Activated CD4-positive, alpha-beta memory T cell treated with anti-CD3 and anti-CD28 coated beads, Interleukin-2, amount 10 ng/mL, durations not matched to agents 7 days and 5 days (primary cell): Measurements from ENCODE around the gene PPM1H. TPM values are rescaled to one million over a fixed set of nuclear protein-coding genes. Genes with fewer than 3 reads are reported as not detected.
"Not testable (repeated sequence)": the region's sequence is repeated elsewhere in the genome, so short reads cannot be mapped to it uniquely, and the experiment has no call there.

ENCODE experiments used
- CTCF ChIA-PET: fragments of 350-600 bp; sonication (Branson Sonifier 250); formaldehyde crosslinking; loops from one replicate; lab custom pipeline; 2021; ENCODE audit warnings: antibody characterized with exemption, inconsistent platforms; lab: Charles Lee
- POLR2A ChIA-PET: fragments of 350-600 bp; sonication (Branson Sonifier 250); formaldehyde crosslinking; loops from one replicate; lab custom pipeline; 2021; ENCODE audit warnings: antibody characterized with exemption; lab: Charles Lee
- DNase-seq: peaks from one replicate; pipeline ENCODE4 v3.0.0-alpha.2; 2020
- H3K27ac Mint-ChIP-seq: one replicate; pipeline ENCODE4 v1.8.0; 2021; ENCODE audit warnings: mild to moderate bottlenecking, mixed read lengths
- H3K27me3 Mint-ChIP-seq: one replicate; pipeline ENCODE4 v1.8.0; 2021; ENCODE audit warnings: mixed read lengths
- H3K36me3 Mint-ChIP-seq: one replicate; pipeline ENCODE4 v1.8.0; 2021; ENCODE audit warnings: low read depth, mixed read lengths
- H3K4me1 Mint-ChIP-seq: one replicate; pipeline ENCODE4 v1.8.0; 2021; ENCODE audit warnings: mixed read lengths
- H3K4me3 Mint-ChIP-seq: one replicate; pipeline ENCODE4 v1.8.0; 2021; ENCODE audit warnings: mild to moderate bottlenecking, mixed read lengths
- H3K9me3 Mint-ChIP-seq: one replicate; pipeline ENCODE4 v1.8.0; 2021; ENCODE audit warnings: mixed read lengths
- total RNA-seq, 2 experiments: library from RNA; stranded (reverse); gene quantifications; one replicate each; pipeline ENCODE4 v1.2.3, GENCODE V29; 2021

PPM1H gene
- total RNA-seq, 2 experiments from 2014 or later, result not detected

- Mint-ChIP-seq H3K36me3 (no peaks in the 10 kb centered on the region), H3K27me3 (peaks cover 19% of the 10 kb centered on the region), H3K4me1 (no peaks in the 10 kb centered on the region), H3K27ac (no peak overlapping the region), H3K4me3 (no peak overlapping the region), H3K9me3 (peaks cover 3% of the 10 kb centered on the region)
- ChIA-PET CTCF (no interaction called here), POLR2A (no interaction called here)
- no peak for DNase-seq
Observed at GRCh38 chr12:62679608-62680007, 255.3 kb downstream of the PPM1H start.

DNA sequence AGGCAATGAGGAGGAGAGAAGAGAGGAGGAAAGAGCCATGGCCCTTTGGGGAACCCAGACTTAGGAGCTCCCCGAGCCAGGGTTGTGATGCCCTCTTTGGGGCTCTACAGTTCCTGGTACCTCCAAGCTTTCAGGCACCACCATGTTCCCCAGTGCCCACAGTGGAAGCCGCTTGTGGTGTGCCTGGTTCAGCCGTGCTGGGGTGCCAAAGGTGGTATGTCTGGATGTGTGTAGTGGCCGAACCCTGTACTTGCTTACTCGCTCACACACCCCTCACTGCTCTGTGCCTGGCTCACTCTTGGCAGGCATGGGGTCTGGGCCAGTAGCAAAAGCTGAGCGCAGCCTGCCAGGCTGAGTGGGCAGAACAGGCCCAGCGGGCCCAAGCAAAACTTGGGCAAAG lies 257.6 kb downstream of the PPM1H start:
- DNase-seq, result no peak
- Mint-ChIP-seq H3K36me3 (no peaks in the 10 kb centered on the region), H3K4me3 (no peak overlapping the region), H3K27me3 (peaks cover 19% of the 10 kb centered on the region), H3K4me1 (no peaks in the 10 kb centered on the region), H3K27ac (no peak overlapping the region), H3K9me3 (peaks cover 3% of the 10 kb centered on the region)
- CTCF ChIA-PET, result no interaction called here
- POLR2A ChIA-PET, result no interaction called here

DNA sequence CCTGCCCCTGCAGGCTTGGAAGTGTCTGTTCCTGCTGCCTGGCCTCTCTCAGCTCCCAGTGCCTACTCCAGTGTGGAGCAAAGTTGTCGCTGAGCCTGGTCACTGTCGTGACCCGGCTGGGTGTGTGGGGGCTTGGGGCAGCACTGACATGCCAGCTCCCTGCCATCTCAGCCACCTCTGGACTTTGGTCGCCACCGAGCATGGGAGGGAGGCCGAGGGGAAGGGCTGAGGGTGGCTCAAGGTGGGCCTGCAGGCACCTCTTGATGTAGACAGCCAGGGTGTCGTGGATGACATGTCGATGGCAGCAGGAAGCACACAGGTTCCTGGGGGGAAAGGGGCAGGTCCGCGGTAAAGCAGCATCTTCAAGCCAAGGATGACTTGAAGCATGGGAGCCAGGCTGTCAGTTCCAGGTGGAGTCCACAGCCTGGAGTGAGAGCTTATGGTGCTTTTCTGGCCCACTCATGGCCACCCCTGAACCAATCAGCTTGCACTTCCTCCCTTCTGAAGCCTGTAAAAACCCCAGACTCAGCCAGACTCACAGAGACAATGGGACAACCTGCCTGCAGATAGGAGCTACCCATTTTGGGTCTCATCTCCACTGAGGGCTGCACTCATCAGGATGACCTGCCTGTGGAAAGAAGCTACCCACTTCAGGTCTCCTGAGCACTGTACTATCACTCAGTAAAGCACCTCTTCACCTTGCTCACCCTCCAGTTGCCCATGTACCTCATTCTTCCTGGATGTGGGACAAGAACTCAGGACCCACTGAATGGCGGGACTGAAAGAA lies 258.2 kb downstream of the PPM1H start:
- no peaks in the 10 kb centered on the region for H3K4me1 Mint-ChIP-seq
- peaks cover 15% of the 10 kb centered on the region for H3K27me3 Mint-ChIP-seq
- H3K4me3 Mint-ChIP-seq, result no peak overlapping the region
- CTCF ChIA-PET, result no interaction called here
- peaks cover 3% of the 10 kb centered on the region for H3K9me3 Mint-ChIP-seq
- POLR2A ChIA-PET, result no interaction called here
- H3K36me3 Mint-ChIP-seq, result no peaks in the 10 kb centered on the region
- no peak overlapping the region for H3K27ac Mint-ChIP-seq
- no peak for DNase-seq

- DNase-seq, result no peak
- ChIA-PET POLR2A (no interaction called here), CTCF (no interaction called here)
- no peak overlapping the region for H3K27ac Mint-ChIP-seq
- peaks cover 3% of the 10 kb centered on the region for H3K9me3 Mint-ChIP-seq
- H3K27me3 Mint-ChIP-seq, result peaks cover 1% of the 10 kb centered on the region
- no peaks in the 10 kb centered on the region for H3K4me1 Mint-ChIP-seq
- no peak overlapping the region for H3K4me3 Mint-ChIP-seq
- no peaks in the 10 kb centered on the region for H3K36me3 Mint-ChIP-seq
Observed at GRCh38 chr12:62673028-62673815, 261.7 kb downstream of the PPM1H start.

DNA sequence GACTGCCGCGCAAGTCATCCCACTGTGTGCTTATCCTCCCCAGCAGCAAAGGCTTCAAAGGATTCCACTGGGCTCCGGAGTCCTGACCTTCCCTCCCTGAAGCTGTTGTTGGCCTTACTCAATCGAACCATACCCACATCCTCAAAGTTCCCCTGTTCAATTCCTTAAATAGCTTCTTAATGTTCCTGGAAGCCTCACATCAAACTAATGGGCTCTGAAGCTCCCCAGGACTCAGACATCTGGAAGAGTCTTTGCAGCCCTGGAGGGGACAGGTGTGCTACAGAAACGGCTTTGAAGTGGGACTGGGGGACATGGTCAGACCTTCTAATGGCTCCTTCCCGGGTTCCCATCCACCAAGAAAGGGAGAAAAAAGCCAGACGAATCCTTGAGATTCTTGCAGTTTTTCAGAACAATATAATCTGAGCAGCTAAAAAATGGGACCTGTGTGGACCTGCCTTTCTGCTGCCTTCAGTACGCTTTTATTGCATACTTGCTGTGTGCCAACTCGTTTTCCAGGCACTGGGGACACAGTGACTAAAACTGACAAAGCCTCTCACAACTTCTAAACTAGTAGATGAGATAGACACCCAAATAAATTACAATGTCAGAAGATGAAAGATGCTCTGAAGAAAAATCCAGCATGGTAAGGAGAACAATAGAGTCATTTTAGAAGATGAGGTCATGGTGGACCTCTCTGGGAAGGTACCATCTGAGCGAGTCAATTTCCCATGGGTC lies 263.8 kb downstream of the PPM1H start:
- POLR2A ChIA-PET, result no interaction called here
- no peaks in the 10 kb centered on the region for H3K36me3 Mint-ChIP-seq
- peaks cover 1% of the 10 kb centered on the region for H3K27me3 Mint-ChIP-seq
- no peak overlapping the region for H3K27ac Mint-ChIP-seq
- DNase-seq, result no peak
- no peak overlapping the region for H3K4me3 Mint-ChIP-seq
- H3K4me1 Mint-ChIP-seq, result no peaks in the 10 kb centered on the region
- CTCF ChIA-PET, result no interaction called here
- no peaks in the 10 kb centered on the region for H3K9me3 Mint-ChIP-seq

DNA sequence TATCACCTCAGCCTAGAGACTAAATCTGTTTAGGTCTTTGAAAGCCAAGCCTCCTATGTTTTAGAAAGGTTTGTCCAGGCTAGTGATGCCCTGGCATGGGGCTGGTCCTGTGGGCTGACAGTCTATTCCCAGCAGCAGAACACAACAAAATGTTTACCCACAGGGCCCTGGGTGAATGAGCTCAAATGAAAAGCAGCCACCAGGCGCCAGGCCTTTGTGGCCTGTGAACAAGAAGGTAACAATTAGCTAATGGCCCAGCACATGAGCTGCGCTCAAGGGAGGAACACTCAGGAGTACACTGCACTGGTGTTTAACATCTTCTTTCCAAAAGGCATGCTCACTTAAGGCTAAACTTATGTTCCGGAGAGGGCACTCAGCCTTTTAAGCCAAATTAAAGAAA lies 266.2 kb downstream of the PPM1H start:
- CTCF ChIA-PET, result no interaction called here
- Mint-ChIP-seq H3K4me1 (no peaks in the 10 kb centered on the region), H3K4me3 (no peak overlapping the region)

DNA sequence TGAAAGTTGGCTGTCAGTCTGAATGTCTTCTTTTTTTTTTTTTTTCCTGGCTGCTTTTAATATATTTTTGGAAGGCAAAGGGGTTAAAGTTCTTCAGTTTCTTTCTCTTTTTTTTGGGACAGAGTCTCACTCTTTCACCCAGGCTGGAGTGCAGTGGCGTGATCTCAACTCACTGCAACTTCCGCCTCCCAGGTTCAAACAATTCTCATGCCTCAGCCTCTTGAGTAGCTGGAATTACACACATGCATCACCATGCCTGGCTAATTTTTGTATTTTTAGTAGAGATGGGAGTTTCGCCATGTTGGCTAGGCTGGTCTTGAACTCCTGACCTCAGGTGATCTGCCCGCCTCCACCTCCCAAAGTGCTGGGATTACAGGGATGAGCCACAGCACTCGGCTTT lies 270.0 kb downstream of the PPM1H start:
- CTCF ChIA-PET, result interaction anchor here (1.5 kb wide), 1 partner anchor 24 kb away, joined by 3 read pairs; no protein-coding TSS in a partner anchor
- H3K36me3 Mint-ChIP-seq, H3K27ac Mint-ChIP-seq, DNase-seq, POLR2A ChIA-PET, H3K4me1 Mint-ChIP-seq, H3K27me3 Mint-ChIP-seq, H3K4me3 Mint-ChIP-seq, H3K9me3 Mint-ChIP-seq: not testable (repeated sequence)

More for the DNA sequence above, 266.2 kb downstream of the PPM1H start:
- POLR2A ChIA-PET, result no interaction called here
- no peak for DNase-seq
- Mint-ChIP-seq H3K27me3 (peaks cover 3% of the 10 kb centered on the region), H3K36me3 (no peaks in the 10 kb centered on the region), H3K9me3 (no peaks in the 10 kb centered on the region), H3K27ac (no peak overlapping the region)

- H3K9me3 Mint-ChIP-seq, result no peaks in the 10 kb centered on the region
- peaks cover 25% of the 10 kb centered on the region for H3K27me3 Mint-ChIP-seq
- ChIA-PET CTCF (no interaction called here), POLR2A (no interaction called here)
- no peak for DNase-seq
- H3K27ac Mint-ChIP-seq, result no peak overlapping the region
- no peaks in the 10 kb centered on the region for H3K4me1 Mint-ChIP-seq
- H3K36me3 Mint-ChIP-seq, result no peaks in the 10 kb centered on the region
- no peak overlapping the region for H3K4me3 Mint-ChIP-seq
Observed at GRCh38 chr12:62660756-62661155, 274.2 kb downstream of the PPM1H start.

DNA sequence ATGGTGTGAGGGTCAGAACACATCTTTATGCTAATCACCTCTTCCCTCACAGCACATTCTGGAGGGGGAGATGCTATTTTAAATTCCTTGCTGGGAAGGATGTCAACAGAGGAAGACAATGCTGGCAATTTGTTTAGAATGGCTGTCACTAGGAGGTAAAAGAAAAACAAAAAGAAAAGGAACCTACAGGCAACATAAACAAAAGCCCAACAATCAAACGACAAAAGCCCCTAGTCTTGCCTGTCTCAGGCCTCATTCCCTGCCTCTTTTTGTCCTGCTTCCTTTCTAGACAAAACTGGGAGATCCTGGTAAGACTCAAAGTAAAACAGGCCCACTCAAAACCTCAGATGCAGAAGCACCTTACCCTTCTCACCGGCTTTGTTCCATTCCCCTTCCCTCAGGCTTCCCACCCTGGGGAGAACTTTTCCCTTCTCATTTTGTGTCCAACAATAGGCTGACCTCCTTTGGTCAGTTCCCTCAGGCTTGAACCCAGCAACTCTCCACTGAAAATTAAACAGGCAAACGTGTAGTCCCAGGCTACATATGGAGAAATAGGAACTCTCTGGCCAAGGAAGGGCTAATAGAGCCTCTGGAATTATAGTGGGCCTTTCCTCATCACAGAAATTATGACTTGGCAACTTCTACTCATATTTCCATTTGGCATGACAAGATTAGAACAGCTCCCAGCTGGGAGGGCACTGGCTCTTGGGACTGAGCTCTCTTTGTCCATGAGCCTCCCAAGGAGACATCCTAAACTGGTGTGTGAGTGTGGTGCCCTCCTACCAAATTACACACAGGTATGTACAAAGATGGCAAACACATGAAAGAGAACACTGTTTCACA lies 275.3 kb downstream of the PPM1H start:
- CTCF ChIA-PET, result no interaction called here
- POLR2A ChIA-PET, result no interaction called here
- peaks cover 28% of the 10 kb centered on the region for H3K27me3 Mint-ChIP-seq
- H3K9me3 Mint-ChIP-seq, result no peaks in the 10 kb centered on the region
- H3K4me3 Mint-ChIP-seq, result no peak overlapping the region
- H3K36me3 Mint-ChIP-seq, result no peaks in the 10 kb centered on the region
- DNase-seq, result no peak
- no peak overlapping the region for H3K27ac Mint-ChIP-seq
- peaks cover 3% of the 10 kb centered on the region for H3K4me1 Mint-ChIP-seq

DNA sequence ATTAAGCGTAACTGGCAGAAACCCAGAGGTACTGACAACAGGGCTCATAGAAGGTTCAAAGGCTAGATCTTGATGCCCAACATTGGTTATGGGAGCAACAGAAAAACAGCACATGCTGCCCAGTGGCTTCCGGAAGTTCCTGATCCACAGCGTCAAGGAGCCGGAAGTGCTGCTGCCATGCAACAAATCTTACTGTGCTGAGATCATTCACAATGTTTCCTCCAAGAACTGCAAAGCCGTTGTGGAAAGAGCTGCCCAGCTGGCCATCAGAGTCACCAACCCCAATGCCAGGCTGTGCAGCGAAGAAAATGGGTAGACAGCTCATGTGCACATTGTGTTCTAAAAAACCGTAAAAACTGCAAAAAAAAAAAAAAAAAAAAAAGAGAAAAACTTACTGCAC lies 276.0 kb downstream of the PPM1H start:
- H3K4me1 Mint-ChIP-seq, result peaks cover 8% of the 10 kb centered on the region
- no peak overlapping the region for H3K27ac Mint-ChIP-seq
- H3K9me3 Mint-ChIP-seq, result no peaks in the 10 kb centered on the region
- H3K4me3 Mint-ChIP-seq, result no peak overlapping the region
- CTCF ChIA-PET, result no interaction called here
- POLR2A ChIA-PET, result no interaction called here
- H3K27me3 Mint-ChIP-seq, result peaks cover 31% of the 10 kb centered on the region
- DNase-seq, result no peak
- H3K36me3 Mint-ChIP-seq, result no peaks in the 10 kb centered on the region

GRCh38 chr12:62657363-62657632 lies 277.7 kb downstream of the PPM1H start:
- Mint-ChIP-seq H3K27ac (no peak overlapping the region), H3K4me1 (peaks cover 8% of the 10 kb centered on the region), H3K9me3 (no peaks in the 10 kb centered on the region), H3K36me3 (no peaks in the 10 kb centered on the region), H3K4me3 (no peak overlapping the region), H3K27me3 (peaks cover 36% of the 10 kb centered on the region)
- DNase-seq, result no peak
- CTCF ChIA-PET, result interaction anchor here (0.6 kb wide), 1 partner anchor 9 kb away, joined by 3 read pairs; no protein-coding TSS in a partner anchor
- POLR2A ChIA-PET, result interaction anchor here (1.4 kb wide), 1 partner anchor 54 kb away, joined by 3 read pairs; no protein-coding TSS in a partner anchor

DNA sequence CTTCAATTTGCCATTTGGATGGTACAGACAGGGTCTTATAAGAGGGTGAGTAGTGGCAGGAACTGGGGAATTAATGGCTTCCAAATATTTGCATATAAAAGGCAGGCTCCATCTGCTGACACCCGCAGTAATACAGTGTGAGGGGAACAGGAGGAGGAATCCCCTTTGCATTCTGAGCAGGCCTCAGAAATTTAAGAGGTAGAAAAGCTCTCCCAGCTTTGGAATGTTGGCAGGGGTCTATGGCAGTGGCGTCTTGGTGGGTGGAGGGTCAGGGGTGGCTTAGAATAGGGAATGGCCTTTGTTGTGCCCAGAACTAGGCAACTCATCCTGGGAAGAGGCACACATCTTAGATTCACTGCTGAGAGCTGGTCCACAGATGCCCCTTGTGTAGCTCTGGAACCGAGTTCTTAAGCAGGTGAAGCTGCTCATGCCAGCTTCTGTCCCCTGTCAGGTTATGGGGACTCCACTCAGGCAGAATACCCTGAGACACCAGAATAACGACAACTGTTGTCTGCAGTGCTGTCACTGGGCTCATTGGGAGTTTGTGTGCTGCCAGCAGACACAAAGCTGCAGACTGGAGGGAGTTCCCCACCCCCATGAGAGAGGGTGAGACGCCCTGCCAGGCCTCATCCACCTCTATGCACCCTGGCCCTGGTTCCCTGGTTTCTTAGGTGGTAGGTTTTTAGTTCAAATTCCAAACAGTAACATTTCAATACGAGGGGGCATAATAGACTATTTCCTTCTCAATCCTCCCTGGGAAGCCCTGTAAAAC lies 278.2 kb downstream of the PPM1H start:
- H3K4me1 Mint-ChIP-seq, result peaks cover 8% of the 10 kb centered on the region
- ChIA-PET CTCF (interaction anchor here (0.6 kb wide), 1 partner anchor 10 kb away, joined by 3 read pairs; no protein-coding TSS in a partner anchor), POLR2A (interaction anchor here (1.4 kb wide), 1 partner anchor 54 kb away, joined by 3 read pairs; no protein-coding TSS in a partner anchor)
- no peaks in the 10 kb centered on the region for H3K36me3 Mint-ChIP-seq
- no peak overlapping the region for H3K4me3 Mint-ChIP-seq
- no peak overlapping the region for H3K27ac Mint-ChIP-seq
- no peaks in the 10 kb centered on the region for H3K9me3 Mint-ChIP-seq
- H3K27me3 Mint-ChIP-seq, result peaks cover 36% of the 10 kb centered on the region
- DNase-seq, result no peak
